ENCODE measurements around the gene TWSG1.
"Not testable (repeated sequence)": the region's sequence is repeated elsewhere in the genome, so short reads cannot be mapped to it uniquely, and the experiment has no call there.

The TWSG1 gene

DNA sequence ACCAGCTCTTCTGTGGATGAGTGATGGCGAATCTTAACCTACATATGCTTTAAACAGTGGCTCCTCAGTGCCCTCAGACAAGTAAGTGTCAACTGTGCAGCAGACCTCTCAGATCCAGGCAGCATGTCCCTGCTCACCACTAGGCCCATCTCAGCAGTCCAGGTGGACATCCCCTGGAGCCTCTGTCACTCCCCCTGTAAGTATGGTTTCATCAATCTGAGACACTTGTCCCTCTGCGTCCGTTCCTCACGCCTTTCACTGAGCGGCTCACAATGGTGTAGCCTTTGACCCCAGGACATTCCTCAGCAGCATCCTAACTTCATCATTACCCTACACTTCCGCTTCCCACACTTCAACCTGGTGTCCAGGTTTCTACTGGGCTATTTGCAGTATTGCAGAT lies 71.4 kb downstream of the TWSG1 start:
- TF ChIP-seq JUND (IDR thresholded peaks at IDR 0.05; ENCODE audit: low read depth) = no peak
- in situ Hi-C loops (cut with HindIII; ENCODE audit: low pct_unique_long_range_greater_than_20kb, low sequenced_read_pairs) = no loop called here
- DNase-seq (ENCODE audit: low read depth in 1 of 2, low spot score in 1 of 2) = no peak

DNA sequence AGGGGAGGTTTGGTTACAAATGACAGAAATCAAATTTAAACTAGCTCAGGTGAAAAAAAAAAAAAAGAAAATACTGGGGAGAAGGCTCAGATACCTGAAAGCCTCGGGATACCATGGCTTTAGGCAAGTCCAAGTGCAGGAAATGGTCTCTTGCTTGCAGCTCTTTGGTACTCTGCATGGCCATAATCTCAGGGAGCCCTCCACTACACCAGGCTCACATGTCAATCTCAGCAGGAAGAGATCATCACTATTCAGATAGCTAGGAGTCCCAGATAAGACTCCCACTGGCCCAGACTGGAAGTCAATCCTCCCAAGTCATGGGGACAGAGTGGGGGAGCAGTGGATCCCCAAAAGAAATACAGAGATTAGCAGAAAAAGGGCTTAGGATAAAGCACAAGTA lies 75.9 kb downstream of the TWSG1 start:
- DNase-seq (ENCODE audit: low read depth in 1 of 2, low spot score in 1 of 2) = no peak
- in situ Hi-C loops (cut with HindIII; ENCODE audit: low pct_unique_long_range_greater_than_20kb, low sequenced_read_pairs) = no loop called here
- no peak for TF ChIP-seq JUND (IDR thresholded peaks at IDR 0.05; ENCODE audit: low read depth)

DNA sequence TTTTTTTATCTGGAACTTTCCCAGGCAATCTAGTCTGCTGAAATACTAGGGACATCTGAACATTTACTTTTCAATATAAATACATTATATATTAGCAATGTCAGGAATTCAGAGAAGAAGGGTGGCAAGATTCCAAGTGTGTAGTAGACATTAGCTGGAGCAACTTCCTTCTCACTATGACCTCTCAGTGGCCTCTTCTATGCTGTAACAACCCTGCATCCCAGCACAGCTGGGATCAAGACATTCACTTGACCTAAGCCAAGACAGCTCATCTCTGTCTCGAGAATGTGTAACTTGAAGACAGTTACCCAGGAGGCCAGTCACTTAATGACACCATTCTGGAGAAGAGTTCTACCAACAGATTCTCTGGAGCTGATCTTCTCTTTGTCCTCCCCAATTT lies 79.0 kb downstream of the TWSG1 start:
- TF ChIP-seq JUND (IDR thresholded peaks at IDR 0.05; ENCODE audit: low read depth) = no peak
- in situ Hi-C loops (cut with HindIII; ENCODE audit: low pct_unique_long_range_greater_than_20kb, low sequenced_read_pairs) = no loop called here
- no peak for DNase-seq (ENCODE audit: low read depth in 1 of 2, low spot score in 1 of 2)

DNA sequence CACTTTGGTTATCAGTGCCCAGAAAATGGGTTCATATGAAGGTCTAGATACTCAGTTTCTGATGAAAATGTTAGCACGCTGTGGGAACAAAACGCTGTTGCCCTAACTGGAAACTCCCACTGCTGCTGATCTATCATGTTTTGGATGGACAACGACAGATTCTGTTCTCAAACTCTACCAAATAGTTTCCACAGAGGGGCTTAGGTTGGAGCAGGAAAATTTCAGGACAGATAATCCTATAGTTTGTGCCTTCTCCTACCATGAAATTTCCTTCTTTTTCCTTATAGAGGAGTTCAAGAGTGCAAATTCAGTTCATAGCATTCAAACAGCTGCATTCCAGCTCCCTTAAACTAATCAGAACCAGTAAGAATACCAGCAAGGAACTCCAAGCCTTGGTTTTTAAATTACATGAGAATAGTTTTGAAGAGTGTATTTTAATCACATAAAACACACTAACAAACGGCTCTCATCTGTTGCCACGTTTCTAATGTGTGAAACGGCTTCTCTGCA lies 82.0 kb downstream of the TWSG1 start:
- no peak for TF ChIP-seq JUND (IDR thresholded peaks at IDR 0.05; ENCODE audit: low read depth)
- in situ Hi-C loops (cut with HindIII; ENCODE audit: low pct_unique_long_range_greater_than_20kb, low sequenced_read_pairs) = no loop called here
- DNase-seq (ENCODE audit: low read depth in 1 of 2, low spot score in 1 of 2) = no peak

DNA sequence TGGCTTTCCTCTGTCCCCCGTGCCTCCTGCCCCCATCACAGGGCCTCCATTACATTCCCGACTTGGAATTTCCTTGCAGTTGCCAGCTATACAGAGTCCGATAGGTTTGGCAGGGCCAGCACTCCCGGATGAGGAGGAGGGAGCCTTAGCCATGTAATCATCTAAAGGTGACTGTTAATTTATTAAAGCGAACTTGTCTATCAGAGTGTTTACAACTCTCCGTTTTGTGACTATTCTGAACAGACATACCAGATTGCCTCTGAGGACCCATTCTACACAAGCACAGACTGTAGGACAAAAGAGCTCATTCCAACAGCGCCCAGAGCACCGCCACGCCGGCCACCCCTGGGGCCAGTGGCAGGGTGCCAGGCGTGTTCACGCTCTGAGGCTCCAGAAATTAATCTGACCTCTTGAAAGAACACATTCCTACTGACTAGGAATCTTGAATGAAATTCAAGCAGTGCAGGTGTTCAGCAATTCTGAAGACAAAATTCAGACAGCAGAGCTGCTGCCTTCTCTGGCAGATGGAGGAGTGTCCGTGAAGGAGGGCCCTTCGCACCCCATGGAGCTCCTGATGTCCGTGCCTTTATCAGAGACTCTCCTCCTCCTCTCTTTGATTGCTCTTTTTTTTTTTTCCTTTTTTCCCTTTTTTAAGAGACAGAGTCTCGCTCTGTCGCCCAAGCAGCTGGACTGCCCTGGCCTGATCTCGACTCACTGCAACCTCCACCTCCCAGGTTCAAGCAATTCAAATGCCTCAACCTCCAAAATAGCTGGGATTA lies 82.7 kb downstream of the TWSG1 start:
- DNase-seq (ENCODE audit: low read depth in 1 of 2, low spot score in 1 of 2) = peak; percentile 18 to 45
- TF ChIP-seq JUND (IDR thresholded peaks at IDR 0.05; ENCODE audit: low read depth) = no peak
- in situ Hi-C loops (cut with HindIII; ENCODE audit: low pct_unique_long_range_greater_than_20kb, low sequenced_read_pairs) = no loop called here

DNA sequence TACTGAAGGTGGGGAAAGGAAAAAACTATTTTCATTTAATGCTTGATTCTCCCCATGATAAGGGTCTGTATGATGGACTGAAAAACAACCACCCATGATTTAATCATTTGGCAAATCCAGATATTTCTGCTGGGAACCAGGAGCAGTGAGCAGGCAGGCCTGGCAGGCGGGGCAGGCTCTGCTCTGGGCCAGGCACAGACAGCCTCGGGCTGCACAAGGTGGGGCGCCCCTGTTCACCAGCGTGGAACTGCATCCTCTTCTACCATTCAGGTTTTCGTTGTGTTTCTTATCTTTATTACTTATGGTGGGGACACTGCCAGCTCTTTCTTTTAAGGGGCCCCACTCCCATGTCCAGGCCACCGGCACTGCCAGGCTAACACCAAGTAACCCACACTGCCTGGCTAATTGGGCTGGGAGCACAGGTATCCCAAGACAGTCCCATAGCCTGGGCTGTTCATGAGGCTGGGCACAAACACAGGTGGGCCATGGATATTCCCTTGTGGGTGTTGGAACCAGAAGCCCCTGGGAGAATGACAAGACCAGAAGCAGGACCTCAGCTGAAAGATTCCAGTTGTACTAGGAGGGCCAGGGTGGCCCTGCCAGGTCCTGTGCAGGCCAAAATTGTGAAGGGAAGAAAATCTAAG lies 83.6 kb downstream of the TWSG1 start:
- no peak for TF ChIP-seq JUND (IDR thresholded peaks at IDR 0.05; ENCODE audit: low read depth)
- in situ Hi-C loops (cut with HindIII; ENCODE audit: low pct_unique_long_range_greater_than_20kb, low sequenced_read_pairs) = no loop called here
- no peak for DNase-seq (ENCODE audit: low read depth in 1 of 2, low spot score in 1 of 2)

DNA sequence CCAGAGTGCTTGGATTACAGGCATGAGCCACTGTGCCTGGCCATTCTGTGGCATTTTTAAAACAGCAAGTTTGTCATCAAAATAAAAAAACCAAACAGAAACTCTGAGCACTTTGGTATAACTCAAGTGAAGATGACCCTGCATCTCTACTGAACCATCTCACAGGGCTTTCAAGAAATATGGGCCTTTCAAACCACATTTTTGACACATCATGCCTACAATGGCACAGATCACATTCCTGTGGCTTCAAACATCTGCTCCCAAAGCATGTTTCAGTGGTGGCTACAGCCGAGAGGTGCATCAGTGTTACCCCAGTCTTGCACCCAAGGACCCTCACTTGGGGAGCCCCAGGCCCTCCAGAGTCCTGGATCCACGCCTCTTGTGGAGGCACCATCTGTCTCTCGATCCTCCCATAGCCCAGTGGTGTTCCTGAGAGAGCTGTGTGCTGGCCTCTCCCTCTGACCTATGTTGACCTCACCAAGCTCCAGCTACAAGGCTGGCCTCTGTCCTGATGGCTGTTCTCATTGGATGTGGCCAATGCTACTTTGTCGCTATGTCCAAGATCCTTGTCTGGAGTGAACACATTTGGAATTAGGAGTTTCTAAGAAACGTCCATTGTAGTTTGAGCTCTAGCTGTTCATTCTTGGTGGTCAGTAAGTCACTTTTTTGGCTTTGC lies 85.5 kb downstream of the TWSG1 start:
- in situ Hi-C loops (cut with HindIII; ENCODE audit: low pct_unique_long_range_greater_than_20kb, low sequenced_read_pairs) = no loop called here
- no peak for TF ChIP-seq JUND (IDR thresholded peaks at IDR 0.05; ENCODE audit: low read depth)
- no peak for DNase-seq (ENCODE audit: low read depth in 1 of 2, low spot score in 1 of 2)

DNA sequence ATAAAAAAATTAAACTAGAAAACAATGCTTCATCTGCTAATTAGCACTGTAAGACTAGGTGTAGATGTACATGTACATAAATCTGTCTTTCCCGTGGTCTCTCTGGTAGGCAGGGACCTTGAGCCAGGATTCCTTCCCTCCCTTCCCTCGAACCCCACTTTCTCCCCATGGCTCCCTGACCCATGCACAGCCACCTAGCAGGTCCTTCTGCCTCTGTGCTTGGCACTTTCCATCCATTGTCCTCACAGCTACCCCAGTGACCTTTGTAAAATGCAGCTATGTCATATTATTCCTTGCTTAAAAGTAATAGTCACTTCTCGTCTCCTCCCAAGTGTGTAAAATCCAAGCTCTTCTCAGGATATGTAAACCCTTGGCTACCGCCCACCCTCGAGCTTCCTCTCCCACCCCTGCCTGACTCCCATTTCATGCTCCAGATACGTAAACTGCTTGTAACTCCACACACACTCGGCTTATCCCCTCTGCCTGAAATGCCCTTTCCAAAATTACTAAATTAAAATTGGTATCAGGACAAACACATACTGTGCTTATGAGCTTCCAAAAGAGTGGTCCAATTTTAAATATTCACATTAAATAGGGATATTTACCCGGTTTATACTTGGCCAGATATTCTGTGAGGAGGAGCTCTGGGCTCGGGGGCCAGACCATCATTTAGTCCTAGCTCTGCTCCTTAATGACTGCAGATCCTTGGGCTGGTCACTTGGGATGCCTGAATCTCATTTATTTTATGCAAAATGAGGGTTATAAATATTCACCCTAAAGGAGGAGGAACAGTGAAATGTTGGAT lies 86.7 kb downstream of the TWSG1 start:
- DNase-seq (ENCODE audit: low read depth in 1 of 2, low spot score in 1 of 2) = no peak
- in situ Hi-C loops (cut with HindIII; ENCODE audit: low pct_unique_long_range_greater_than_20kb, low sequenced_read_pairs) = no loop called here
- no peak for TF ChIP-seq JUND (IDR thresholded peaks at IDR 0.05; ENCODE audit: low read depth)

DNA sequence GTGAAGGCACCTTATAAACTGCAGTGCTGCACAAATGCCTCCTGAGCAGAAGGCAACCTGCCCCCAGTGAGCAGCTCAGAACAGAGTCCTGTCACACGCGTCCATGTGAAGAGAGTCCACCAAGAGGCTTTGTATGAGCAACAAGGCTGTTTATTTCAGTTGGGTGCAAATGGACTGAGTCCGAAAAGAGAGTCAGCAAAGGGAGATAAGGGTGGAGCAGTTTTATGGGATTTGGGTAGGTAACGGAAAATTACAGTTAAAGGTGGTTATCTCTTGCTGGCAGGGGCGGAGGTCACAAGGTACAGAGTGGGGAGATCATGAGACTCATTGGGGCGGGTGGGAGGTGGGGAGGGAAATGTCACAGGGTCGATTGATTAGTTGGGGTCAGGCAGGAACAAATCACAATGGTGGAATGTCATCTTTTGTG lies 87.3 kb downstream of the TWSG1 start:
- no peak for DNase-seq (ENCODE audit: low read depth in 1 of 2, low spot score in 1 of 2)
- in situ Hi-C loops (cut with HindIII; ENCODE audit: low pct_unique_long_range_greater_than_20kb, low sequenced_read_pairs) = no loop called here
- no peak for TF ChIP-seq JUND (IDR thresholded peaks at IDR 0.05; ENCODE audit: low read depth)

DNA sequence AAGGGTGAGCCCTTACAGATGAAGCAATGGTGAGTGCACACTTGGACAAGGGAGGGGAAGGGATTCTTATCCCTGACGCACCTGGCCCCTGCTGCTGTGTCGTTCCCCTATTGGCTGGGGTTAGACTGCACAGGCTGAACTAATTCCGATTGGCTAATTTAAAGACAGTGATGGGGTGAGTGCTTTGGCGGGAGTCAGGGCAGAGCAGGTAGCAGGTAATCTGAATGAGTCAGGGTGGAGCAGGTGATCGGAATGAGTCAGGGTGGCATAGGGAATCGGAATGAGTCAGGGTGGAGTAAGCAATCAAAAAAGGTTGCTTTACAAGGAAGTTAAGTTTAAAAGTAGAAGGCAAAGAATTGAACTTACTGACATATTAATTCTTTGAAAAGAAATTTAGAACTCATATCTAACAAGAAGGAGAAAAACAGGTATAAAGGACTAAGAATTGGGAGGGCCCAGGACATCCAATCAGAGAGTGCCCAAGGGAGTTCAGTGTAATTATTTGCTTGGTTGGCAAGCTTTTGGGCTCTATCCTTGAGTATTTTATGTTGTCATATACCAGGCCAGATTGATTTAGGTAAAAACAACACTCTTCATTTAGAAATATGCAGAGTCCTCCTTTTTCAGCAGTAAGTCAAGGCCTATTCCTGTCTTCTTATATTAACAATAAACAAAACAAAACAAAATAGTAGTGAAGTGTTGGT lies 88.4 kb downstream of the TWSG1 start:
- no peak for TF ChIP-seq JUND (IDR thresholded peaks at IDR 0.05; ENCODE audit: low read depth)
- in situ Hi-C loops (cut with HindIII; ENCODE audit: low pct_unique_long_range_greater_than_20kb, low sequenced_read_pairs) = no loop called here
- no peak for DNase-seq (ENCODE audit: low read depth in 1 of 2, low spot score in 1 of 2)

DNA sequence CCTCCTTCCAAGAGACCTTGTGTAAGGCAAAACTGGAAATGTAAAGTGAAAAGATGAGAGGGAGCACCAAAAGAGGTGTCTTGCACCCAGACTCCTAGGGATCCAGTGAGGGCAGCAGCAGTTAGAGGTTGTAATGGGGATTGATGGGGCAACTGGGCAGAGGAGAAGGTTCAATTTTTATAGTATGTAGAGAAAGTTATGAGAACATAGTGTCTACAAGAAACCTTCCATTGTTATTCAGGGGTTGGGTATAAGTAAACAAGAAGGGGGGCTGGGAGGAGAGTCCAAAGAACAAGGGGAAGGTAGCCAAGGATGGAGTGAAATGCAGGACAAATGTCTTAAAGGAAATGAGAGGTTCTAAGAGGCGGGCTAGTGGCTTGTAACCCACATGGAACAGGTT lies 89.1 kb downstream of the TWSG1 start:
- in situ Hi-C loops (cut with HindIII; ENCODE audit: low pct_unique_long_range_greater_than_20kb, low sequenced_read_pairs); DNase-seq (ENCODE audit: low read depth in 1 of 2, low spot score in 1 of 2): not testable (repeated sequence)

DNA sequence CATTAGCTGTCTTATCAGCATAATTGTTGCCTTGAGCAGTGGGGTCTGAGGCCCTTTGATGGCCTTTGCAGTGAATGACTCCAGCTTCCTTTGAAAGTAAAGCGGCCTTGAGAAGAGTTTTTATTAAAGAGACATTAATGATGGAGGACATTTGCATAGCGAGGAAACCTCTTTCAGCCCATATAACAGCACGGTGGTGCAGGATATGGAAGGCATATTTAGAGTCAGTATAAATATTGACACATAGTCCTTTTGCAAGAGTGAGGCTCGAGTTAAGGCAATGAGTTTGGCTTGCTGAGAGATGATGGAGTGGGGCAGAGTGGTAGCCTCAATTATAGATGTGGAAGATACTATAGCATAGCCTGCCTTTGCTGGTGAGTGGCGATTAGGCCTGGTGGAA lies 89.7 kb downstream of the TWSG1 start:
- in situ Hi-C loops (cut with HindIII; ENCODE audit: low pct_unique_long_range_greater_than_20kb, low sequenced_read_pairs); DNase-seq (ENCODE audit: low read depth in 1 of 2, low spot score in 1 of 2): not testable (repeated sequence)

Measured in T47D (cell line).